ENCODE measurements around the gene TF. TPM values are rescaled to one million over a fixed set of nuclear protein-coding genes. Genes with fewer than 3 reads are reported as not detected.

The TF gene
- total and polyA plus RNA-seq, 10 of the 15 experiments (the other 5 are each of a cell fraction or from before 2014, with no cell fraction given) = under 0.01 to 8.9 (median 0.05) TPM; not detected in 1

DNA sequence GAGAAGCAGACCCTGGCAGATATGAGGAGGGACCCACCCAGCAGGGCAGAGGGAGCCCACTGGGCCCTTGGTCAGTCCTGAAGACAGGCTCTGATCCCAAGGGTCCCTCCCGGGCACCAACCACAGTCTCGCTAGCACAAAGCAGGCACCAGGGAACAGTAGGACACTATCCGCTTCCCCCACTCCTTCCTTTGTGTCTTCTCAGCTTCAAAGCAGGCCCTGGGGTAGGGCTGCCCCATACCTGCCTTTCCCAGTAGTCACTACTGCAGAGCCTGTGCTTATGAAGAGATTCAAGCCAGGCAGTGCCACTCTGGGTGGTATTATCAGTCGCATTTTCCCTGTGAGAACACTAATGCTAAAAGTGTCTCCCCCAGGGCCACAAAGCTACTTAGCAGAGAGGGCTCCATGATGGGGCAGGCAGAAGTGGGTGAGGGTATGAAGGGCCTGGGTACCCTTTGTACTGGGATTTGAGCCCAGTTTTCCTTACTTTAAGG, 92.2 kb downstream of the TF start:
- no TSS peak for BruUV-seq (replicated peaks)
- H3K9me3 ChIP-seq (replicated peaks; ENCODE audit: control insufficient read depth, insufficient read depth, low read length) = no peaks in the 10 kb centered on the region
- H4K20me1 ChIP-seq (ENCODE audit: control insufficient read depth, insufficient read depth) = no peaks in the 10 kb centered on the region
- POLR2A ChIA-PET = no interaction called here
- H3K27me3 ChIP-seq (replicated peaks in 1 of 2; ENCODE audit: control insufficient read depth in 2 of 2, insufficient read depth in 2 of 2, low read length in 1 of 2) = peaks cover 3 to 4% of the 10 kb centered on the region in 2 experiments
- ATAC-seq (no peak), DNase-seq (ENCODE audit: low read depth, low spot score) (no peak), FAIRE-seq (no peak)
- H3K36me3 ChIP-seq (ENCODE audit: control insufficient read depth in 2 of 2, insufficient read depth in 2 of 2, low read length in 1 of 2) = no peaks in the 10 kb centered on the region; a peak in 1 of 4 replicates
- H3K9ac ChIP-seq (ENCODE audit: control insufficient read depth, insufficient read depth, low read length) = no peak overlapping the region
- no peak overlapping the region for H2AFZ ChIP-seq (ENCODE audit: control insufficient read depth, low read depth, low read length)
- RAD21 ChIA-PET (ENCODE audit: unreplicated experiment) = no interaction called here
- CTCF ChIA-PET = no interaction called here
- intact Hi-C loops (cut with micrococcal nuclease; ENCODE audit: unreplicated experiment) (no loop called here), in situ Hi-C loops (cut with MboI) (no loop called here)
- no peaks in the 10 kb centered on the region for H3K4me1 ChIP-seq (ENCODE audit: control insufficient read depth, insufficient read depth, low read length)
- H3K27ac ChIP-seq (ENCODE audit: control insufficient read depth, insufficient read depth) = no peak overlapping the region
- H3K4me3 ChIP-seq = no peak overlapping the region
- SMC1A ChIA-PET (ENCODE audit: uncharacterized antibody, unreplicated experiment) = no interaction called here
- no peaks in the 10 kb centered on the region for H3K79me2 ChIP-seq (ENCODE audit: control insufficient read depth, insufficient read depth, low read length)
- H3K4me2 ChIP-seq (ENCODE audit: control insufficient read depth, insufficient read depth) = no peak overlapping the region
- WGBS (ENCODE audit: insufficient coverage, insufficient replicate concordance, low lambda C conversion rate, missing lambda C conversion rate) = 63% methylated on average over 4 of the region's 4 CpGs
- TF ChIP-seq CEBPB (IDR thresholded peaks at IDR 0.05; ENCODE audit: borderline replicate concordance in 1 of 2, low read depth in 2 of 2, low read length in 2 of 2) = no peak
- TF ChIP-seq MYB (IDR thresholded peaks at IDR 0.05; ENCODE audit: borderline replicate concordance, low read depth, low read length) = no peak
- no peak for TF ChIP-seq RFX5 (IDR thresholded peaks at IDR 0.05; ENCODE audit: low read depth, low read length)
- TF ChIP-seq E4F1 (IDR thresholded peaks at IDR 0.05; ENCODE audit: borderline replicate concordance, partially characterized antibody) = no peak
- no peak for TF ChIP-seq TBL1XR1 (IDR thresholded peaks at IDR 0.05; ENCODE audit: low read depth, low read length)
- TF ChIP-seq HDAC2 (IDR thresholded peaks at IDR 0.05) = no peak
- no peak for TF ChIP-seq KAT2A (conservative IDR thresholded peaks at IDR 0.05; ENCODE audit: control insufficient read depth, low read depth, low read length)
- no peak for TF ChIP-seq NBN (IDR thresholded peaks at IDR 0.05)
- TF ChIP-seq ZNF217 (IDR thresholded peaks at IDR 0.05) = no peak
- no peak for TF ChIP-seq ATF7 (IDR thresholded peaks at IDR 0.05; ENCODE audit: low read depth)
- TF ChIP-seq PRDM15 (CRISPR knock-in tag; IDR thresholded peaks at IDR 0.05) = no peak
- no peak for TF ChIP-seq ZNF274 (IDR thresholded peaks at IDR 0.05; ENCODE audit: insufficient read depth, insufficient read length)
- no peak for TF ChIP-seq LARP7 (IDR thresholded peaks at IDR 0.05)
- no peak for TF ChIP-seq FOXK2 (IDR thresholded peaks at IDR 0.05)
- TF ChIP-seq ZBTB40 (IDR thresholded peaks at IDR 0.05; ENCODE audit: borderline replicate concordance) = no peak
- TF ChIP-seq TCF7 (IDR thresholded peaks at IDR 0.05; ENCODE audit: borderline replicate concordance) = no peak
- no peak for TF ChIP-seq TARDBP (IDR thresholded peaks at IDR 0.05; ENCODE audit: borderline replicate concordance)

Data from GM12878 (cell line).